ENCODE data around the gene VWA8. TPM values are rescaled to one million over a fixed set of nuclear protein-coding genes. Genes with fewer than 3 reads are reported as not detected.

VWA8 gene
- total RNA-seq, 2 experiments from 2014 or later: 26.3 to 27.5 TPM

DNA sequence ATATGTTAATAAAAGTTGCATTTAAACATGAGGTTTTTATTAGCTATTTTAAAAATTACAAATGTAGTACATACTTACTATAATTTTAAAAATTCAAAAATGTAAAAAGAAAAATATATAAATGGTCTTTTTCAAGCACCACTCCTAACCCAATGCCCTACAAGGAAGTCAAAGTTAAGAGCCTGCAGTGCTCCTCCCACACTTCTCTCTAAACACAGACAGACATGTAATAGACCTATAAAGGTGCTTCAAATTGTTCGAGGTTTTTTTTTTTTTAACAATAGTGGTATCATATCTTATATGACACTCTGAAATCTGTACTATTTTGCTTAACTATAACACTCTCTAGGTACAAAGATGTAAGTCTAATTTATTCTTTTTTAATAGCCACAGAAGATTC lies 25.4 kb downstream of the VWA8 start:
- ATAC-seq (peak; percentile 53), DNase-seq (no peak)
- Mint-ChIP-seq H3K27ac (no peak overlapping the region), H3K4me1 (ENCODE audit: low read depth) (peaks cover 52% of the 10 kb centered on the region), H3K36me3 (ENCODE audit: low read depth) (peaks cover 31% of the 10 kb centered on the region), H3K4me3 (no peak overlapping the region), H3K9me3 (peaks cover 5% of the 10 kb centered on the region), H3K27me3 (no peaks in the 10 kb centered on the region)
- no peak for TF ChIP-seq CTCF (IDR thresholded peaks at IDR 0.05)
- intact Hi-C loops (cut with micrococcal nuclease): no loop called here
- CTCF ChIA-PET: interaction anchor here (1.4 to 1.9 kb wide), 2 partner anchors 11 kb away, joined by 4 to 5 read pairs; no protein-coding TSS in a partner anchor
- POLR2A ChIA-PET: interaction anchor here (1.1 kb wide), 1 partner anchor 26 kb away, joined by 5 read pairs; the partner anchor contains the start of gene VWA8

- no peaks in the 10 kb centered on the region for H3K27me3 Mint-ChIP-seq
- ChIA-PET POLR2A (interaction anchor here (1.1 kb wide), 1 partner anchor 26 kb away, joined by 5 read pairs; the partner anchor contains the start of gene VWA8), CTCF (interaction anchor here (1.4 to 2.1 kb wide), 3 partner anchors 8 to 12 kb away, joined by 4 to 5 read pairs (median 4); no protein-coding TSS in a partner anchor)
- no peak overlapping the region for H3K27ac Mint-ChIP-seq
- H3K36me3 Mint-ChIP-seq (ENCODE audit: low read depth): peaks cover 36% of the 10 kb centered on the region
- H3K9me3 Mint-ChIP-seq: peaks cover 6% of the 10 kb centered on the region
- intact Hi-C loops (cut with micrococcal nuclease): no loop called here
- DNase-seq (no peak), ATAC-seq (no peak)
- no peak overlapping the region for H3K4me3 Mint-ChIP-seq
- peaks cover 53% of the 10 kb centered on the region for H3K4me1 Mint-ChIP-seq (ENCODE audit: low read depth)
- TF ChIP-seq CTCF (IDR thresholded peaks at IDR 0.05): no peak
Measured at GRCh38 chr13:41934994-41935393, 25.9 kb downstream of the VWA8 start.

- POLR2A ChIA-PET: interaction anchor here (0.5 kb wide), 1 partner anchor 16 kb away, joined by 4 read pairs; no protein-coding TSS in a partner anchor
- H3K4me1 Mint-ChIP-seq (ENCODE audit: low read depth): peaks cover 54% of the 10 kb centered on the region
Measured at GRCh38 chr13:41934120-41934519, 26.8 kb downstream of the VWA8 start.

DNA sequence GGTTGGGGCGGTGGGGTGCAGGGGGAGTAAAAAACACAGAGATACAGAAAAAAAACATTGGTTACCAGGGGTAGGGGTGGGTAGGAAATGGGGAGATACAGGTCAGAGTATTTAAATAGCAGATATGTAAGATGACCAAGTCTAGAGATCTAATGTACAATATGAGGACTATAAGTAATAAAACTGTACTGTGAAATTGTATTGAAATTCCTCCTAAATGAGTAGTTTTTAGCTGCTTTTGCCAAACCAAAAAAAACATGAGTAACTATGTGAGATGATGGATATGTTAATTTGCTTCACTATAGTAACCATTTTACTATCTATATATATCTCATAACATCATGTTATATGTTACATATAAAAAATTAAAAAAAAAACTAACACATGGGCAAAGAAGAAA lies 29.6 kb downstream of the VWA8 start:
- H3K4me1 Mint-ChIP-seq (ENCODE audit: low read depth): peaks cover 68% of the 10 kb centered on the region
- peaks cover 58% of the 10 kb centered on the region for H3K36me3 Mint-ChIP-seq (ENCODE audit: low read depth)
- no peak for TF ChIP-seq CTCF (IDR thresholded peaks at IDR 0.05)
- H3K9me3 Mint-ChIP-seq: peaks cover 9% of the 10 kb centered on the region
- CTCF ChIA-PET: interaction anchor here (1.3 kb wide), 1 partner anchor 15 kb away, joined by 6 read pairs; no protein-coding TSS in a partner anchor
- H3K4me3 Mint-ChIP-seq: no peak overlapping the region
- ATAC-seq: peak; percentile 48
- peak overlapping the region; percentile 80 for H3K27ac Mint-ChIP-seq
- DNase-seq: no peak
- no peaks in the 10 kb centered on the region for H3K27me3 Mint-ChIP-seq
- intact Hi-C loops (cut with micrococcal nuclease): no loop called here
- POLR2A ChIA-PET: interaction anchor here (0.6 to 2.4 kb wide), 6 partner anchors 12 to 185 kb away, joined by 3 to 6 read pairs (median 3); partner anchors contain the start of gene VWA8

More at GRCh38 chr13:41934120-41934519, 26.8 kb downstream of the VWA8 start:
- intact Hi-C loops (cut with micrococcal nuclease): no loop called here
- H3K27ac Mint-ChIP-seq: no peak overlapping the region
- no peak for TF ChIP-seq CTCF (IDR thresholded peaks at IDR 0.05)
- no peak overlapping the region for H3K4me3 Mint-ChIP-seq
- H3K36me3 Mint-ChIP-seq (ENCODE audit: low read depth): peaks cover 42% of the 10 kb centered on the region
- peaks cover 6% of the 10 kb centered on the region for H3K9me3 Mint-ChIP-seq
- DNase-seq: no peak
- no peak for ATAC-seq
- no peaks in the 10 kb centered on the region for H3K27me3 Mint-ChIP-seq
- CTCF ChIA-PET: interaction anchor here (1.0 to 2.1 kb wide), 4 partner anchors 8 to 14 kb away, joined by 4 to 6 read pairs (median 4); no protein-coding TSS in a partner anchor

DNA sequence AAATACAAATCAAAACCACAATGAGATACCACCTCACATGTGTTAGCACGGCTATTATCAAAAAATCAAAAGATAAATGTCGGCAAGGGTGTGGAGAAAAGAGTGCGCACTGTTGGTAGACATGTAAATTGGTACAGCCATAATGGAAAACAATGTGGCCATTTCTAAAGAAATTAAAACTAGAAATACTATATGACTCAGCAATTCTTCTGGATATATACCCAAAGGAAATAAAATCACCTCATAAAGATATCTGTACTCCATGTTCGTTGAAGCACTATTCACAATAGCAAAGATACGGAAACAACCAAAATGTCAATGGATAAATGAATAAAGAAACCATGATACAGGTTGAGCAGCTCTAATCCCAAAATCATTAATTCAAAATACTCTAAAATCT lies 30.8 kb downstream of the VWA8 start:
- H3K27ac Mint-ChIP-seq: peak overlapping the region; percentile 69
- no peak overlapping the region for H3K4me3 Mint-ChIP-seq
- POLR2A ChIA-PET: no interaction called here
- ATAC-seq (no peak), DNase-seq (no peak)
- CTCF ChIA-PET: no interaction called here
- peaks cover 65% of the 10 kb centered on the region for H3K36me3 Mint-ChIP-seq (ENCODE audit: low read depth)
- peaks cover 62% of the 10 kb centered on the region for H3K4me1 Mint-ChIP-seq (ENCODE audit: low read depth)
- no peak for TF ChIP-seq CTCF (IDR thresholded peaks at IDR 0.05)
- peaks cover 15% of the 10 kb centered on the region for H3K9me3 Mint-ChIP-seq
- no peaks in the 10 kb centered on the region for H3K27me3 Mint-ChIP-seq
- intact Hi-C loops (cut with micrococcal nuclease): no loop called here

Data from activated CD8-positive, alpha-beta T cell treated with anti-CD3 and anti-CD28 coated beads for 36 hours (primary cell).